ENCODE results near the gene RPS19BP1. TPM values are rescaled to one million over a fixed set of nuclear protein-coding genes. Genes with fewer than 3 reads are reported as not detected.

Gene RPS19BP1
- total and polyA plus RNA-seq, 11 donors = 33.2 to 220 (median 52.1) TPM

GRCh38 chr22:39575552-39575825, 42.9 kb upstream of the RPS19BP1 start:
- no peak for TF ChIP-seq POLR2A (IDR thresholded peaks at IDR 0.05)
- no peak for TF ChIP-seq CTCF (IDR thresholded peaks at IDR 0.05)
- H3K27me3 ChIP-seq = peaks cover 0 to 49% (median 5%) of the 10 kb centered on the region in 9 donors
- intact Hi-C loops (cut with DNase I) = no loop called here
- DNase-seq (no peak), ATAC-seq (no peak)
- WGBS, 4 donors = 88 to 96% (median 91%) methylated on average over 2 of the region's 2 CpGs
- H3K4me1 ChIP-seq = no peaks in the 10 kb centered on the region
- no peak overlapping the region for H3K27ac ChIP-seq
- no peak overlapping the region for H3K4me3 ChIP-seq
- no peaks in the 10 kb centered on the region for H3K9me3 ChIP-seq
- H3K36me3 ChIP-seq = no peaks in the 10 kb centered on the region

GRCh38 chr22:39574779-39575551, 42.4 kb upstream of the RPS19BP1 start:
- H3K36me3 ChIP-seq = no peaks in the 10 kb centered on the region
- peaks cover 0 to 46% (median 5%) of the 10 kb centered on the region in 9 donors for H3K27me3 ChIP-seq
- intact Hi-C loops (cut with DNase I) = no loop called here
- no peak overlapping the region for H3K27ac ChIP-seq
- no peaks in the 10 kb centered on the region for H3K9me3 ChIP-seq
- no peaks in the 10 kb centered on the region for H3K4me1 ChIP-seq
- TF ChIP-seq POLR2A (IDR thresholded peaks at IDR 0.05) = no peak
- no peak for TF ChIP-seq CTCF (IDR thresholded peaks at IDR 0.05)
- no peak overlapping the region for H3K4me3 ChIP-seq
- WGBS, 4 donors = 73 to 79% (median 77%) methylated on average over 12 to 14 of the region's 14 CpGs
- DNase-seq (no peak), ATAC-seq (no peak)

- intact Hi-C loops (cut with DNase I) = no loop called here
- Histone ChIP-seq H3K27ac (no peak overlapping the region), H3K9me3 (no peaks in the 10 kb centered on the region), H3K27me3 (peaks cover 0 to 26% (median 0%) of the 10 kb centered on the region in 9 donors), H3K4me3 (no peak overlapping the region), H3K4me1 (no peaks in the 10 kb centered on the region), H3K36me3 (no peaks in the 10 kb centered on the region)
- ATAC-seq (no peak), DNase-seq (no peak)
- WGBS, 4 donors = 57 to 72% (median 63%) methylated on average over 1 of the region's 1 CpG
- no peak for TF ChIP-seq CTCF (IDR thresholded peaks at IDR 0.05)
- no peak for TF ChIP-seq POLR2A (IDR thresholded peaks at IDR 0.05)
These were observed 39.0 kb upstream of the RPS19BP1 start for GRCh38 chr22:39571538-39571937.

GRCh38 chr22:39570665-39571064, 38.1 kb upstream of the RPS19BP1 start, which contains the start of gene CACNA1I:
Gene CACNA1I (plus strand): TSS chr22:39570753. CDS start chr22:39570753, 0 bp downstream.
- H3K27ac ChIP-seq = no peak within 1 kb of the TSS

More at GRCh38 chr22:39570665-39571064, 38.1 kb upstream of the RPS19BP1 start, which contains the start of gene CACNA1I:
- H3K4me3 ChIP-seq = no peak within 1 kb of the TSS
- H3K27me3 ChIP-seq = peaks cover 0 to 26% (median 0%) of the 10 kb centered on the region in 9 donors
- H3K9me3 ChIP-seq = no peaks in the 10 kb centered on the region
- no peaks in the 10 kb centered on the region for H3K36me3 ChIP-seq
- DNase-seq (no peak), ATAC-seq (no peak)
- intact Hi-C loops (cut with DNase I) = no loop called here
- 79 to 85% (median 80%) methylated on average over 9 to 14 of the region's 14 CpGs for WGBS, 4 donors
- TF ChIP-seq CTCF (IDR thresholded peaks at IDR 0.05) (no peak), POLR2A (IDR thresholded peaks at IDR 0.05) (no peak)
- H3K4me1 ChIP-seq = no peaks in the 10 kb centered on the region

Data from heart left ventricle (tissue), 16 donors.